ENCODE results near the gene NTRK1.

The NTRK1 gene

GRCh38 chr1:156845953-156846545 lies 14.6 kb upstream of the NTRK1 start:
- DNase-seq (ENCODE audit: low read depth in 1 of 2, low spot score in 1 of 2): no peak
- no peak overlapping the region for H3K4me3 ChIP-seq (replicated peaks; ENCODE audit: insufficient read depth, low read length)

GRCh38 chr1:156846643-156847042 lies 14.0 kb upstream of the NTRK1 start:
- peaks cover 64% of the 10 kb centered on the region for H3K27me3 ChIP-seq (ENCODE audit: insufficient read depth, poor library complexity, severe bottlenecking)
- H3K4me3 ChIP-seq (replicated peaks; ENCODE audit: insufficient read depth, low read length): no peak overlapping the region
- no peak for TF ChIP-seq POLR2AphosphoS5 (IDR thresholded peaks at IDR 0.05; ENCODE audit: low read depth)
- no peak for TF ChIP-seq CTCF (IDR thresholded peaks at IDR 0.05; ENCODE audit: insufficient read depth, low read length)
- TF ChIP-seq REST (IDR thresholded peaks at IDR 0.05; ENCODE audit: insufficient replicate concordance, low read depth): no peak
- TF ChIP-seq SPI1 (IDR thresholded peaks at IDR 0.05; ENCODE audit: borderline replicate concordance, low read depth): no peak
- no peak for TF ChIP-seq GABPA (IDR thresholded peaks at IDR 0.05; ENCODE audit: low read depth)
- H3K27ac ChIP-seq (replicated peaks): no peak overlapping the region
- no peak for DNase-seq (ENCODE audit: low read depth in 1 of 2, low spot score in 1 of 2)

More at GRCh38 chr1:156845953-156846545, 14.6 kb upstream of the NTRK1 start:
- H3K27ac ChIP-seq (replicated peaks): no peak overlapping the region
- no peak for TF ChIP-seq GABPA (IDR thresholded peaks at IDR 0.05; ENCODE audit: low read depth)
- no peak for TF ChIP-seq POLR2AphosphoS5 (IDR thresholded peaks at IDR 0.05; ENCODE audit: low read depth)
- TF ChIP-seq SPI1 (IDR thresholded peaks at IDR 0.05; ENCODE audit: borderline replicate concordance, low read depth): no peak
- TF ChIP-seq CTCF (IDR thresholded peaks at IDR 0.05; ENCODE audit: insufficient read depth, low read length): no peak
- TF ChIP-seq REST (IDR thresholded peaks at IDR 0.05; ENCODE audit: insufficient replicate concordance, low read depth): no peak
- peaks cover 61% of the 10 kb centered on the region for H3K27me3 ChIP-seq (ENCODE audit: insufficient read depth, poor library complexity, severe bottlenecking)

GRCh38 chr1:156847591-156848460 lies 12.8 kb upstream of the NTRK1 start:
- no peak overlapping the region for H3K27ac ChIP-seq (replicated peaks)
- H3K27me3 ChIP-seq (ENCODE audit: insufficient read depth, poor library complexity, severe bottlenecking): peaks cover 64% of the 10 kb centered on the region
- H3K4me3 ChIP-seq (replicated peaks; ENCODE audit: insufficient read depth, low read length): no peak overlapping the region
- no peak for TF ChIP-seq POLR2AphosphoS5 (IDR thresholded peaks at IDR 0.05; ENCODE audit: low read depth)
- TF ChIP-seq SPI1 (IDR thresholded peaks at IDR 0.05; ENCODE audit: borderline replicate concordance, low read depth): peak; percentile 10; the same call in 1 of the 2 replicates
- TF ChIP-seq REST (IDR thresholded peaks at IDR 0.05; ENCODE audit: insufficient replicate concordance, low read depth): no peak
- DNase-seq (ENCODE audit: low read depth in 1 of 2, low spot score in 1 of 2): no peak
